NCI-H345 (cell line): ENCODE results near the gene ZNF444.

Source experiments
- DNase-seq: peaks from one replicate; lab custom pipeline; 2025; lab: John Stamatoyannopoulos, UW

Gene ZNF444

GRCh38 chr19:56107626-56108351 lies 33.3 kb upstream of the ZNF444 start:
- no peak for DNase-seq

DNA sequence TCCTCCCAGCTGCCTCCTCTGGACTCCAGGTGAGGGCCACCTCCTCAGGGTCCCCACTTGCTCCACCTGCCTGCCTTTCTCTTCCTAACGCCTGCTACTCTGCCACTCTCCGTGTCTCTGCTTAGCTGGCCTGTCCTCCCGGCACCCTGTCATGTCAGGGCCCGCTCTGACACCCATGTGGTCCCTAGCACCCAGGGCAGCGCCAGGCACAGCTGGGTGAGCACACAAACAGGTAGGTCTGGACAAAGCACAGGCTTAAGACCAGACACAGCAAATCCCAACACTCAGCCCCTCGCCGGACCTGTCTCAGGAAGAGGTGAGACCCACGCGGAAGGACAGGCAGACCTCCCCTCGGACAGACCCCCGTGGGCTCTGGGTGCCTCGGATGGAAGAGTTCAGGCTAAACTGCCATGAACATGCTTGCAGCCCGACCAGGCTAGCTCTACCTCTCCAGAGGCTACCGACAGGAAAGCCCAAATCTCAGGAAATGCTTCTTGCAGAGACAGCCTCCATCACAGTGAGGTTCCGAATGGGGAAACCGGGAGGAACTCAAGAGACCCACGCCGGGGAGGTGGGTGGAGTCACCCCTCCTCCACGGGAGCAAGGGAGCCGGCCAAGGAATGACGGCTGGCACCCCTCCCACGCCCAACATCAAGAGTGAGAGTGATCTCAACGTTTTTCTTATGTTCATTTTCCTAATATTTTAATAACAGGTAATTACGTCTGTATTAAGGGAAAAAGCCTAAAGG lies 32.5 kb upstream of the ZNF444 start:
- DNase-seq: no peak

GRCh38 chr19:56109226-56109625 lies 31.9 kb upstream of the ZNF444 start:
- no peak for DNase-seq

GRCh38 chr19:56110515-56111448 lies 30.3 kb upstream of the ZNF444 start:
- no peak for DNase-seq

GRCh38 chr19:56111601-56112312 lies 29.3 kb upstream of the ZNF444 start:
- DNase-seq: no peak

DNA sequence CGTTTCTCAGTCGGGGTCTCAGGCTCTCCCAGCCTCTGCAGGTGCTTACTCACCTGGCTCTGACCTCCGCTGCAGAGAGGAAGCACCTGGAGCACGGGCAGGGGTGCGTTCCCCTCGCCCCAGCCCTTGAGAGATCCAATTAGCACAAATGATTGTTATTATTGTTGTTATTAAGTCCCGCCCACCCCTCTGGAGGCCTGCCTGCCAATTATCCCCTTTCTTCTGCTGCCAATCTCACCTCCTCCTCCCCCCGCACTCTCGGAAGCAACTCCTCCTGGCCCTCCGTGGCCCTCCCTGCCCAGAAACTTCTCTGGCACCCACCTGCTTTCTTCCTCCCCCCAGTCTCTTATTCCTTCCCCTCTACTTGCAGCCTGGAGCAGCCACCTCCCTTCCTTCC lies 28.8 kb upstream of the ZNF444 start:
- no peak for DNase-seq

DNA sequence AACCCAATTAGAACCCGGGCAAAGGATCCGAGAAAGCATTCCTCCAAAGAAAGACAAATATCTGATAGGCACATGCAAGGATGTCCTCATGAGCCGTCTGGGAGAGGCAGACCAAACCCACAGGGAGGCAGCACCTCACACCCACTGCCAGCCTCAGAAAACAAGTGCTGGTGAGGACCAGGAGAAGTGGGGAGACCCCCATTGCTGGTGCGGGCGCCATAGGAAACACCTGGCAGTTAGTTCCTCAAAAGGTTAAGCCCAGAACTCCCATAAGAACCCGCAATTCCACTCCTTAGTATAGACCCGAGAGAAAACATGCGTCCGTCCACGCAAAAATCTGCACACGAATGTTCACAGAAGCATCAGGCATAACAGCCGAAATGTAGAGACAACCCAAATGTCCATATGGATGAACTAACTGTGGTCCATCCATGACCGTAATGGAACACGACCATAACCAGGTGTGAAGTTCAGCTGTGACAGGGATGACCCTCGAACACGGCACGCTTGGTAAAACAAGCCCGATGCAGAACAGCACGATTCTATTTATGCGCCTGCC lies 27.9 kb upstream of the ZNF444 start:
- DNase-seq: no peak

- DNase-seq: no peak
These were observed 26.9 kb upstream of the ZNF444 start for GRCh38 chr19:56114051-56114777.

DNA sequence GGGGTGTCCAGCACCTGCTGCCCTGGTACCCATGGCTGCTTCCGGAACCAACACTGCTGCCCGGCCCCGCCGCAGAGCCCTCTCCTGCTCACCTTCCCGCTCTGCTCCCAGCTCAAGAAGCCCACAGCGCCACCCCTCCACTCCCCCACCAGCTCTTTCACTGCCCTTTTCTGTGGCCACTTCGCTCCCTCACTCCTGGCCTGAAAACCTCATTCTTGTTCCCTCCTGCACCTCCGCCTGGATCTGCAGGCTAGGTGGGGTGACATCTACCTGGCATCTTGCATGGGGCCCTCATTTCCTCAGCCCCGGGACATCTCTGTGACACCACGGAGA lies 26.3 kb upstream of the ZNF444 start:
- no peak for DNase-seq

DNA sequence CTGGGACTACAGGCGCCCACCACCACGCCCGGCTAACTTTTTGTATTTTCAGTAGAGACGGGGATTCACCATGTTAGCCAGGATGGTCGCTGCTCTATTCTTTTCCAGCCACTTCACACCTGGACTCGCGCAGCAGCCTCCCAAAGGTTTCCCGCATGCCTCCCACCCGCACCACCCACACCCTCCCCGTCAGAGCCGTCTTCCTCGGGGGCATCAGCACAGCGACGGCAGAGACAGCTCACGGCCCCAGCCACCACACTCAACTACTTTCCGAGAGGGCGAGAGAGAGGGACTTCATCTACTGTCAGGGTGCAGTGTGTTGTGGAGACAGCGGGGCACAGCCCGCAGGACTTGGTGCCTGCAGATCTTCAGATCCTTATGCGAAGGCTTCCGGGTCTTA lies 25.6 kb upstream of the ZNF444 start:
- no peak for DNase-seq

- no peak for DNase-seq
These were observed 24.5 kb upstream of the ZNF444 start for GRCh38 chr19:56116606-56117005.

GRCh38 chr19:56117376-56117884 lies 23.7 kb upstream of the ZNF444 start:
- no peak for DNase-seq

DNA sequence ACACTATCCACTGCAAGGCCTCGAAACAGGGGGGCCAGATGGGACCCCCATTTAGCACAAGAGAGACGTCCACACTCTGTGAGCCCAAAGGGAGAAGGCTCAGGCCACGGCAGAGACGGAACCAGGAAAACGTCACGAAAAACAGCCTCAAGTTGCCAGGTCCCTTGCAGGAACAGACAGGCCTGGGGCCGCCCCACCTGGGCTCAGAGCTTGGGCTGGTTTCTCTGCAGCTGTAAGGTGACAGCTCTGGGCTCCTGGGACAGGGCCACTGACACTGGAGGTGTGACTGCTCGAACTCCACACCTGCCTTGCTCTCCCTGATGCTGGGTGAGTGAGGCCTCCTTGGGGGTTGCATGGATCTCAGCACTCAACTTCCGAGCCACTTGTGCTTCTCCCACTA lies 23.2 kb upstream of the ZNF444 start:
- DNase-seq: no peak

DNA sequence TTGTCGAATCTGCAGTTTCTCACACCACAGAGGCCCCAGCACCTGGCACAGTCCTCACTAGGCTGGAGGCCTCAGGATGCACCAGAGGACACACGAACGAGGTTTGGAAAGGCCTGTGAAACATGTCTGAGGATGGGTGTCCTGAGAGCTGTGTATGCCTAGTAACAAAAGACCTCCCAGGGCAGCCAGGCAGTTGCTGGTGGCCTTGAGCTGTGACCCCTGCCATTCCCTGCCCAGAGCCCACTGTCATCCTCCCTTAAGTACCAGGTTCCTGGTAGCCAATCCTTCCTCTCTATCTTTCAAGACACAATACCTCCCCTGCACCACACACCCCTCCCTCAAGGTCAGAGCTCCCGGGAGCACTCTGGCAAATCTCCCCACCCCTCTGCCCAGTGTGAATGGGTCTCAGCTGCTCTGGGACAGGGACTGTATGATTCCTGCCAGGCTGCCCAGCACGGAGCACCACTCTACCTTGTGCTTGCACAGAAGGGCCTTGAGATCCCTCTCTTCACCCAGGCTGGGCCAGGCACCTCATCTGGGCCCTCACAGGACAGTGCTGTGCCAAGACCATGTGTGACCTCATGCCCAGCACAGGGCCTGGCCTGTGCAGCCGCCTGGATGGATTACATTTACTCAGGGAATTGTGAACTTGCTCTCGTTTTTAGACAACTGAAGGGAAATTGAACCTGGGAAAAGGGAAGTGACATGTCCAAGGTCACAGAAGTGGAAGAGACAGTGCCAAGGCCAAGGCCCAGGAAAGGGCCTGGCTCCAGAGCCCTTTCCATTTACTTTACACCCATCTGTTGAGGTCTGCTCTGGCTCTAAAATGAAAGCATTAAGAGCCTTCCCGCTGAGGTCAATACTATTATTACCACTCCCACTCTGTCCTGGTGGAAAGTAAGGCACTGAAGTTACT lies 22.2 kb upstream of the ZNF444 start:
- DNase-seq: no peak

GRCh38 chr19:56119582-56119978 lies 21.5 kb upstream of the ZNF444 start:
- no peak for DNase-seq

- no peak for DNase-seq
These were observed 21.1 kb upstream of the ZNF444 start for GRCh38 chr19:56120002-56120370.

DNA sequence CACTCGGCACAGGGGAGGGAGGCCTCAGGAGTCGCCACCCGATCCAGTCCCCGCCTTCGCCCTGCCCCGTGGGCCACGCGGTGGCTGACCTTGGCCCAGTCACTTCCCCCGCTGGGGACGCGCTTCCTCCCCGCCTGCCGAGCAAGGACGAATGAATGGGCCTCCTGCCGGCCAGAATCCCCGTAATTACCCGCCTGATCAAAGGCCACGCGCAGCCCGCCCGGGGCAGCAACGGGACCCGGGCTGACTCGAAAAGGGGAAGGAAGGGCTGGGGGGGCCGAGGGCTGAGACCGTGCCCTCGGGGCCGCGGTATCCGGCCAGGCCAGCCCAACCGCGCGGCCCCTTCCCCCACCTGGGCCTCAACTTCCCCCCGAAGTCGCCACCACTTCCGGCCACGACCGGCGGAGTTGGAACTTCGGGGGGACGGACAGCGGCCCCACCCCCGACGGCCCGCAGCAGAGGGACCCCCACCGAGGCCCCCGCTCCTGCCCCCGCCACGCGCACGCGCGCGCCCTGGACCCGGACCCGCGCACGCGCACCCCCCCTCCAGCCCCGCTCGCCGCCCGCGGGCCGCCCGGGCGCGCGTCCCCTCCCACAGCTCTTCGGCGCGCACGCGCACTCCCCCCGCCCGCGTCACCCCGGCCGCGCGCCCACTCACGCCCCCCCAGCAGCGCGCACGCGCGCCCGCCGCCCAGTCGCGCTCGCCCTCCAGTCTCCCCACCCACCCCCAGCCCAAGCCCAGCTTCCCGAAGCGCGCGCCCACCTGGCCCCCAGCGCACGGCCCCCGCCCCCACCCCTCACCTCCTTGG lies 20.5 kb upstream of the ZNF444 start:
- peak; percentile 71 for DNase-seq

DNA sequence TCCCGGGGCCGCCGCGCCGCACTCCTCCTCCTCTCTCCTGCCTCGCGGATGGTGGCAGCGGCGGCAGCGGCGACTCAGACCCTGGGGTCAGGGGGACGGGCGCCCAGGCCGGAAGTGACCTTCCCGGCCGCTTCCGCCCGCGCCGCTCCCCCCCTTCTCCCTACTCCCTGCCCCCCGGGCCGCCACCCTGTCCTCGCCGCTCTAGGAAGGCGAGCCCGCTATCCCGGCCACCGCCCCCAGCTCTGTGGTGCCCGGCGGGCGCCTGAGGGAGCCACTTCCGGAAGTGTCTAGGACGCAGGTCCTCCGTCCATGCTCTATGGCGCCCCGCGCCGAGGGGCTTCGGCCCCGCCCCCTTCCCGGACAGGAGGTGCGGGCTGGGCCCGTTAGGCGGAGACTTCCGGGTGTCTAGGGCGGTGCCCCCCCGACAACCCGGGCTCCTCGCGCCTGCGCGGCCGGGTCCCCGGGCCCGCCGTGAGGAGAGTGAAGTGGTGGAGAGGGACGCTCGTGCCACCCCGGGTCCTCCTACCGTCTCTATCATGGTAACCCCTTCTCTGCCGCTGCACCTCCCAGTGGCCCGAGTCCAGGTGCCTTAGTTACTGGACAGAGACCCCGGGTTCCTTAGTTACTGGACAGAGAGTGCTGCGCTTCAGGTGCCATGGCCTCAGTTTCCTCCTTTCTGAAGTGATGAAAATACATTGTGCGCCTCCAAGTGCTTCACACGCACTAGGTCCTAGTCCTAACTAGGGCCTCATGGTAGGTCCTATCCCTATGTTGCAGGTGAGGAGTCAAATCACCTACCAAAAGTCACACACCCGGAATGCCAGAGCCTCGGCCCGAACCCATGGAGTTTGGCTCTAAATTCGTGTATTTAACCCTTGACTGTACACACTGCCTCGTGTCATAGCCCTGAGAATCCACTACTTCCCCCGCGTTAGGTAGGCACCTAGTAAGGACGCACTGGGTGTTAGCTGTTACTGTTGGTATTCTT lies 19.6 kb upstream of the ZNF444 start, which contains the start of gene ZNF787:
TSS of gene ZNF787 (minus strand) at position 116 of the 988 bp plus-strand sequence. CDS start 18,078 bp downstream, outside the sequence.
- DNase-seq: peak; percentile 95
